Measurements from ENCODE around the gene RELL1.

The RELL1 gene

DNA sequence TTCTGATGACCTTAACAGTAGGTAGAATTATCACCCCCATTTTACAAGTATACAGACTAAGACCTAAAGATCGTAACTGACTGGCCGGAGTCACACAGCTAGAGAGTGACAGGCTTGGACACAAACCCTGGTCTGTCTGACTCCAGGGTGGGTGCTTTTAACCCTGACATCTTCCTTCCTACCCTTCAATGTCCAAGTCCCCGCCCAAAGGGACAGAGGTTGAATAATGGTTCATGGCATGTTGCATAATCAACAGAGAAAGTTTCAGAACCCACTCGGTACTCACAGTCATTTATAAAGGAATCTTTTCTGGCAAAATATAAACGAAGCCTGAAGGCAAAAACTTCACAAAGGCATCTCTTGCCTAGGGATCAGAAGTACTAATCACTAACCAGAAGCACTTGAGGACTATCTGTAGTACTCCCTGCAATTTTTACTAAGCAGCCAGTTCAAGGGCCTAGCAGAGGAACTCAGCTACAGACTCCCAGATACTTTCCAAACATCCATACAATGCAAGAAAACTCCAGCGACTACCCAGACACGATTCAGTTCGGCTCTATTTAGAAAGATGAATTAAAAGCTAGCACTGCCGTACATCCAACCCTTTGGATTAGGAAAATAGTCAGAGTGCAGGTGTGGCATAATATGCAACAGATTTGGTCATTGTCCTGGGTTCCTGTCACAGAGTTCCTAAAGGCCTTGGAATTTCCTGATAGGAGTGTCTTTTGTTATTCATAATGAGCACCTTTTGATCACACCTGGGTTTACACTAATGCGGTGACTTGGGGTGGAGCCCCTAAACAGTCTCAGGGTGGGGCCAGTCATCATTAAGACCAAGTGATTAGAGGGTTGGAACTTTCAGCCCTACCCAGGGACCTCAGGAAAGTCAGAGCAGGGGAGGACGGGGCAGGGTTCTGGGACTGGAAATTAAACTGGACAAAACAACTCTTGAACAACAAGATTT lies 44.0 kb downstream of the RELL1 start:
- H3K4me3 ChIP-seq (ENCODE audit: low read depth, low read length), result no peak overlapping the region

DNA sequence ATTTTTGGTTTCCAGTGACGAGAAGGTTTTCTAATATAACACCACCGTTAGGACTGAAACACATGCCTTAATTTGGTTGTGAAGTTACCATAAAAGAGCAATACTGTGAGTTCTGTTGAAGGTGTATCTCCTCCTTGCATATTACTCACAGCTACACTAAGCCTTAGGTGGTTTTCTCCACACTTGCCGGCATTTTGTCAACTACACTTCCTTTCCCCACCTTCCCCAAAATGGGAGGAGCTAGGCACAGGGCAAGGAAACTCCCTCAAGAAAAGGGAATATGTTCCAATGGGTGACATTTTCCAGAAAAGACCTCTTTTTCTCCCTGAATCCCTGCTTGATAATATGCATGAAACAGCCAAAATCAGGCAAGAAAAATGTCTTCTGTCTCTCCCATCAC lies 44.8 kb downstream of the RELL1 start:
- H3K4me3 ChIP-seq (ENCODE audit: low read depth, low read length), result no peak overlapping the region

DNA sequence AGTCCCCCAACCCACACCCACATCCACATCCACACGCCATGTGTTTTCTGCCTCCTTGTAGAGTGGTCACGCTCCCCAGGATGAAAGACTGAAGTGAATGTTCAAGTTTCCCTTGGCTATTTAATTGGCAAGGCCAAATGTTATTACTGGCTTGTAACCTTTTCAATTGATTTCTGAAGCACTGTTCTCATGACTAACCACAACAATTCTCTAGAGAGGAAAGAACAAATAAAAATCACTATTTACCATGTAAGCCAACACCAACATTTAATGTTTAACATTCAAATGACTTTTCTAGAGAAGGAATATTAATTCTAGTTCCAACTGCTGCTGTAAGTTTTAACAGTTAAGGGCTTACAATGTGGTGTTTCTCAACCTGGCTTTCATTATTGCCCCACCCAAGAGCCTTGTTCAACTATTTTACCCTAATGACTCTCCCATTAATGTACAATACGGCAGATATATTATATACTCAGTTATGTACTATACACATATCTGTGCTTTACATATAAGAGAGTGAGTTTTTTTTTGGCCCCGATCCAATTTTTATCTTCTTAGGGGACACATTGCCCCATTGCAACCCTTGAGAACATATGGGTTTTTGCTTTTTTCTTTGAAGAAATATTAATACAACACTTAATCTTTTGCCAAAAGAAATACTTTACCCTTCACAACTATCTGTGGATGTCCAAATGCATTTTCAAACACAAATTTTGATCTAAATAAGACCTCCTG lies 46.5 kb downstream of the RELL1 start:
- no peak overlapping the region for H3K4me3 ChIP-seq (ENCODE audit: low read depth, low read length)

DNA sequence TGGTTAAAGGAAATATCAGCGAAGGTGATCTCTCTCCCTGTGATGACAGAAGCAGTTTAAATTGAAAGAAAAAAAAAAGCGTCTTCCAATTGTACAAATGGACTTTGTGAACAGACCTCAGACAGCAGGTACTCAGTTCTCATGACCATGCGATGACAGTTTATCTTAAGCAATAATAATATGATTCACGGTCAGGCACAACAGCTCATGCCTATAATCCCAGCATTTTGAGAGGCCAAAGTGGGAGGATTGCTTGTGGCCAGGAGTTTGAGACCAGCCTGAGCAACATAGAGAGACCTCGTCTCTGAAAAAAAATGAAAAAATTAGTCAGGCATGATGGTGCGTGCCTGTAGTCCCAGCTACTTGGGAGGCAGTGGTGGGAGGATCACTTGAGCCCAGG lies 51.0 kb downstream of the RELL1 start:
- H3K4me3 ChIP-seq (ENCODE audit: low read depth, low read length), result no peak overlapping the region

DNA sequence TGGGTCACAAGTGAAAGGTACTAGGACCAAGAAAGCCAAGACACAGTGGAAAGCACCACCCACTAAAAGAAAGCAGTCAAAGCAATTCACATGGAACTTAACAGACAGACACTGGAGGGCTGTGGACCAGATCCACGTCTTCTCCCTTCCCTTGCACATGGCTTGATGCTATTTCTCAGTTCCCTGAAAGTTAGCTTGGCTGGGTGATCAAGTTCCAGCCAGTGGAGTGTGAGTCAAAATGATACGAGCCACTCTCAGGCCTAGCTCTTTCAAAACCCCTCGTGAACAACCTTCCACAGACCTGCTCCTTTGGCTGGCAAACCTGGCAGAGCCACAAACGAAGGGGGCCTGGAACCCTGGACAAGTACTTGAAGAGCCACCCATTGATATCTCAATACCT lies 52.0 kb downstream of the RELL1 start:
- H3K4me3 ChIP-seq (ENCODE audit: low read depth, low read length), result no peak overlapping the region

DNA sequence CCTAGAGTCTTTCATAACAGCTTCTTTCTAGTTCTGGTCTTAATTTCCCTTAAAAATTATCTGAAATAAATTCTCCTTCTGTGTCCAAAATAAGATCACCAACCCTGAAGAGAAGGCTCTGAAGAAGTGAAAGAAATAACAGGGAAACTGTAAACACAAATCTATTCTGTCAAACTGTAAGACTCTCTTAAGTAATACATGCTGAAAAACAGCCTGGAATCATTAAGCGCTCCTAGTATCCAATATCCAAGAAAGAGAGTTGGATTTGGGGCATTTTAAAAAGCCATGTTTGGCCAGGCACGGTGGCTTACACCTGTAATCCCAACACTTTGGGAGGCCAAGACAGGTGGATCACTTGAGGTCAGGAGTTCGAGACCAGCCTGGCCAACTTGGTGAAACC lies 53.3 kb downstream of the RELL1 start:
- no peak overlapping the region for H3K4me3 ChIP-seq (ENCODE audit: low read depth, low read length)

DNA sequence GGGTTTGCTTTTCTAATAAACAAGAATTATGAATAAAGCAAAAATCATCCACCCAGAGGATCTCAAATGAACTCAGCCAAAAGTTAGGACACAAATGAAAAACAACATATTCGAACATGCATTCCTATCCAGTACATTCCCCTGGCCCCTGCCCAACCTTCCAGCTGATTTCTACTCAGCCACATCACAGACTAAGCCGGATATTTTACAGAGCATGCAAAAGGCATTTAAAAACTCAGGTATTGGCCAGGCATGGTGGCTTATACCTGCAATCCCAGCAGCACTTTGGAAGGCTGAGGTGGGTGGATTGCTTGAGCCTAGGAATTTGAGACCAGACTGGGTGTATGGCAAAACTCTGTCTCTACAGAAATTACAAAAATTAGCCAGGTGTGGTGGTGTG lies 54.6 kb downstream of the RELL1 start:
- H3K4me3 ChIP-seq (ENCODE audit: low read depth, low read length), result no peak overlapping the region

DNA sequence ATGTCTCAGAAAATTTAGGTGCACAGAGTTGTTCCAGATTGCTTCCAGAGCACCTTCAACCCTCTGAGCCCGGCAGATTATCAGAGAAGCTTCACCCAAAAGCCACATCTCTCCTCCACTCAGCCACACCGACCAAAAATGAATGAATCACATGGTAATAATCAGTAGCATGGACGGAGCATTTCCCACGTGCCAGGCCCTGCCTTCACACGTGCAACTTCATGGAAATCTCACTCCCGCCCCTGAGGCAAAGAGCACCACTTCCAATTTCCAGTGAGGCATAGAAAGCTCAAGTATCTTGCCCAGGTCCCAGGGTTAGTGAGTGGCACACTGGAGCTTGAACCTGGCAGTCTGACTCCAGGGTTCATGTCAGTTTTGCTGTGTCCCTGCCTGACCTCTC lies 56.5 kb downstream of the RELL1 start:
- H3K4me3 ChIP-seq (ENCODE audit: low read depth, low read length), result no peak overlapping the region

DNA sequence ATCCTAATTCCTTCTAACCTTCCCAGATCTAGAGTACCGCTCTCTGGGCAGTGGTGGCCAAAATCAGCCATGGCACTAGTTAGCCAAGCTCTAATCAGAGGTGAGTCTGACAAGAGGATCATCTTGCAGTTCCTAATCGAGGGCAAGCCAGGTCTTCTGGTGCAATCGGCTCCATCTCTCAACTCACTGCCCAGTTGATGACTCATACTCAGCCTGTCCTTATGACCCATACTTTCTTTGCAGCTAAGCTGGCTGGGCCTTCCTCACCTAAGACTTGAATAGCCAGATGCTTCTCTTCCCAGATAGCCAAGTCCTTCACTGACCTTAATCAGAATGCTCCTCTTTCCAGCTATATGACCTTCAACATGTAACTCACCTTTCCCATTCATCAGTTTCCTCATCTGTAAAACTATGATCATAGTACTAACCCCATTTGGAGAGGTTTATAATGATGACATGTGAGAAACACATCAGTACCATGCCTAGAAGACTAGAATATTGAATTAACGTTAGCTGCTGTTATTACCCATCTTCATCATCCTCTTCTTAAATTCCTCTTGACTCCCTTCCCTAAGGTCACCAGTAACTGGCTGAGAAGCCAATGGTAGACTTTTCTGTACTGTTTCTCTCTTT lies 57.1 kb downstream of the RELL1 start:
- H3K4me3 ChIP-seq (ENCODE audit: low read depth, low read length), result no peak overlapping the region

DNA sequence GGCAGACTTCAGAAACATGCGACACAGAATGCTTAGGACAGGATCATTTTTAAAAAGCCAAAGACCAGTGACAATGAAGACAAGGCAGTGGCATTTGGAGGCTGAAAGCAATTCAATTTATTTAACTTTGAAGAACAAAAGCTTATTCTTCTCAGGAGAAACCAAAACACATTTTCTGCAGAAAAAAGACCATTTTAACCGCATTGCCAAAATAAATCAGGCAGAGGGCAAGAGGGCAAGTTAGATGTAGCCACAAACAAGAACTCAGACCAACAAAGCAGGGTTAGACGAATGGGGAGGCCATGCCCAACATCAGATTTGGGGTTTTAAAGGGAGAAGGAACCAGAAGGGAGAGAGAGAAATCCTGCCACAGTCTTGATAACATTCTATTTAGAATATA lies 58.9 kb downstream of the RELL1 start:
- no peak overlapping the region for H3K4me3 ChIP-seq (ENCODE audit: low read depth, low read length)

DNA sequence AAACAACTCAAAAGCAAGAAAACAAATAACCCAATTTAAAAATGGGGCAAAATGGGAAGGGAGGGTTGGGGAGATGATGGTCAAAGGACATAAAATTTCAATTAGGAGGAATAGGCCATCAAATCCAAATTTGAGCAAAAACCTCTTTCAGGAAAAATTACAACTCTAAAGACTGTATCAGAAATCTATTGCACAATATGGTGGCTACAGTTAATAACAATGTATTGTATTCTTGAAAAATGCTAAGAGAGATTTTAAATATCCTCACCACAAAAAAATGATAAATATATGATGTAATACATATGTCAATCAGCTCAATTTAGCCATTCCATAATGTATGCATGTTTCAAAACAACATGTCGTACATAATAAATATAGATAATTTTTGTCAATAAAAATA lies 60.7 kb downstream of the RELL1 start:
- H3K4me3 ChIP-seq (ENCODE audit: low read depth, low read length), result no peak overlapping the region

DNA sequence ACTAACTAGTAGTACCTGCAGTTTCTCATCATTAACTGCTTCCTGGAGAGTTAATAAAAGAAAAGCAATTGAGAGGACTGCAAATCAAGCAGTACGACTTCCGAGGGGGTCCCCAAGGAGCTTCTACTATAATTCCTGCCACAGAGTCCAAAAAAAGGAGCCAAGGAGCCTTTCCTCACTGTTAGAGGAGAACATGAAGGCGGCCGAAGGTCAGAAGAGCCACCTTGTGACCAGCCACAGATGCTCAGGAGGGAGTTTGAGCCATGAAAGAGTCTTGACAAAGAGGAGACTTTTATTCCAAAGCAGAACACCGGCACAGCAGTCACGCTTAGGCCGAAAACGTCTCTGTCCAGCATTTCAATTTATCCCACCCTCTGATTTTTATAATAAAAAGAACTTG lies 62.2 kb downstream of the RELL1 start:
- no peak overlapping the region for H3K4me3 ChIP-seq (ENCODE audit: low read depth, low read length)

DNA sequence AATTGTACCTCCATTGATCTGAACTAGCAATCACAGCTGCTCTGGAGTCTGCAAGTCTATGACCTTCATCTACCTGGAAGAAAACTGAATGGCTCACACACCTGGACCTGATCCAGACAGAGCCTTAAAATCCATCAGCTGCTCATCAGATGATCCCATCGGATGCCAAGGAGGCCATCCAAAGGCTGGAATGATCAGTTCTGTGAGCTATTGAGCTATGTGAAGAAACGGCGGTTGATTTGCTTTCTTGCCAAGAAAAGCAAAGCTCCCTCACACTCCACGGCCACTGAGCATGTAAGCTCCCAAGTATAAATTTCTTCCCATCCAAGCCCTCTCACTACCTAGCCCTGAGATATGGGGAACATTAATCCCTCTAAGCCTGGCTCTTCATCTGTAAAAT lies 63.1 kb downstream of the RELL1 start:
- H3K4me3 ChIP-seq (ENCODE audit: low read depth, low read length), result no peak overlapping the region

DNA sequence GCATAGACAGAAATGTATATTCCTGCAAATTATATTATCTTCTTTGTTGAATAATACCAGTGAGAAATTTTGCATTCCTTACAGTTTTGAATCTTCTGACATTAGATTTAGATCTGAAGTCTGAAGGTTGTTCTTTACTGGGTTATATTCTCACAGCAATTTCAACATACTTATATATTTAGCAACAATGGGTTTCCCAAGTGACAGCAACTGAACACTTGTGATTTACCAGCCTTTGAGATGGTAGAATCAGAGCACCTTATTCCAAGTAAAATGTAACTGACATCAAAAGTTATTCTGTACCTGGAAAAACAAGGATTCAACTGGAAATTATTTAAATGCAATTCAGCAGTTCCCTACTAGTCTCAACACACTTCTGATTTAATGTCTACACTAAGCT lies 66.0 kb downstream of the RELL1 start:
- H3K4me3 ChIP-seq (ENCODE audit: low read depth, low read length), result no peak overlapping the region

DNA sequence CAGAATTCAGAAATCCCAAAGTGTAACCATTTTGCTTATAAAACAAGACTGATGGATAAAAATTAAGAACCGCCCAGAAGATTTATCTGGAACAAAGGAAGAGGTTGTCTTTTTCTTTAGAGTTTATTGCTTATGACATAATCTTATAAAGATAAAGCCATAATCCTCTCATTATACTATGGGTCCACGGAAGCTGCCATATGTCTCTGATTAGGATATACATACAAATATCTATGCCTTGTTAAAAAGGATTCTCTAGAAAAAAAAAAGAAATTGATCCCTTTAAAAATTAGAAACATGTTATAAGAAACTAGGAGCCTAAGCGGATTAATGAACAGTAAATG lies 70.5 kb downstream of the RELL1 start:
- no peak overlapping the region for H3K4me3 ChIP-seq (ENCODE audit: low read depth, low read length)

DNA sequence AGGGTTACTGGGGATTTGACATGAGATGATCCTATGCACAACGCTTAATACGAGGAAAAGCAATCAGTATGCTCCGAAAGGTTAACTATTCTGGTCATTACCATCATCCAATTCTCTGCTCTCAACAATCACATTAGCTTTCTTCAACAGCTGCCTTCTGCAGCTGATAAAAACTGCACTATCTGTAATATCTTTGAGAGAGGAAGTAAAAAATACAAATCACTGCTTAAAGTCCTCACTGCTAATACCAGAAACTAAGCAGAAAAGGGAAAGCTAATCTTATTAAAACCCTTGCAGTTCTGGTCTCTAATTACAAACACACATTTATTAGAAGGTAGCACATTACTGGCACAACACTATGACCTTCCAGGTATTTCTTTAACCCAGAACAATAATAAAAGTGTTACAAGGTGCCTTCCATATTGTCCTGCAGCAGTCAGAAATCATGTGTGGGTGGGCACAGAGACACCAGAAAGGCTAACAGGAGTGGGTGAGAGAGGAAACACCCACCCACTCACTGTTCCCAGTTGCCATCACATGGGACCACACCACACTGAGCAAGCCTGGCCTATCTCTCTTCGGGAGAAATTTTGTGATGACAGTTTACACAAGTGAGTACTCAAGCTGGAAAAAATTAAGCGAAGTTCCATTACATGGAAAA lies 71.0 kb downstream of the RELL1 start:
- H3K4me3 ChIP-seq (ENCODE audit: low read depth, low read length), result no peak overlapping the region

DNA sequence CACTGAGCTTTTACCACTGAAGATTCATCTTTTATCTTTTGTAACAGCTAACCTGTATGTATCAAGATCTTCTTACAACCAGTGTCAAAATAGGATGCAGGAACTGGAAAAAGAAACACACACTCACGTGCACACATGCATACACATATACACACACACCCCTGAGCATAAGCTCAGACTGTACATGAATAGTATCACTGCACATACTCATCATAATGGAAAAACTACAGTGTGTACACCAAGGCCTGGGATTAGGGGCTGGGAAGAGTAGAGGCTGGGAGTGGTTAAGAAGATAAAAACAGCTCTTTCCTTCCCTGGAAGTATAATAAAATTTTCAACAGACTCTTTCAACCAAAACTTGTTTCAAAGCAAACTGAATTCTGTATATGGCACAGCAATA lies 73.4 kb downstream of the RELL1 start:
- H3K4me3 ChIP-seq (ENCODE audit: low read depth, low read length), result no peak overlapping the region

DNA sequence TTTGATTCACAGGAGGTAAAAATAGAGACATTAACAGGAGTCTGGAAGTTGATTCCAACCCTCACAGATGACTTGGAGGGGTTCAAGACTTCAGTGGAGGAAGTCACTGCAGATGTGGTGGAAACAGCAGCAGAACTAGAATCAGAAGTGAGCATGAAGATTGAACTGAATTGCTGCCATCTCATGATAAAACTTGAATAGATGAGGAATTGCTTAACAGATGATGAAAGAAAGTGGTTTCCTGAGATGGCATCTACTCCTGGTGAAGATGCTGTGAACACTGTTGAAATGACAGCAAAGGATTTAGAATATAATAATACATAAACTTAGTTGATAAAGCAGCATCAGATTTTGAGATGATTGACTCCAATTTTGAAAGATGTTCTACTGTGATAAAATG lies 76.5 kb downstream of the RELL1 start:
- H3K4me3 ChIP-seq (ENCODE audit: low read depth, low read length), result no peak overlapping the region

DNA sequence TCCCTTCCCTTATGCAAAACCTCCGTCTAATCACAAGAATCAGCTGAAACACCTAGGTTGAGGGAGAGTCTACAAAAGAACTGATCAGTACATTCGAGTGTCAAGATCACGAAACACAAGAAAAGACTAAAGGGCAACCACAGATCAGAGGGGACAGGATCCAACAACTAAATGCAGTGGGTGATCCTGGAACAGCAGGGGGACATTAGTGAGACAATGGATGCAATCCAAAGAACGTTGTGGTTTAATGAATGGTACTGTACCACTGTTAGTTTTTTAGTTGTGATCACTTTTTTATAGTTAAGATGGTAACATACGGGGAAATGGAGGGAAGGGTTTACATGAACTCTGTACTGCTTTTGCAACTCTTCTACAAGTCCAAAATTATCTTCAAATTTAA lies 79.2 kb downstream of the RELL1 start:
- H3K4me3 ChIP-seq (ENCODE audit: low read depth, low read length), result no peak overlapping the region

DNA sequence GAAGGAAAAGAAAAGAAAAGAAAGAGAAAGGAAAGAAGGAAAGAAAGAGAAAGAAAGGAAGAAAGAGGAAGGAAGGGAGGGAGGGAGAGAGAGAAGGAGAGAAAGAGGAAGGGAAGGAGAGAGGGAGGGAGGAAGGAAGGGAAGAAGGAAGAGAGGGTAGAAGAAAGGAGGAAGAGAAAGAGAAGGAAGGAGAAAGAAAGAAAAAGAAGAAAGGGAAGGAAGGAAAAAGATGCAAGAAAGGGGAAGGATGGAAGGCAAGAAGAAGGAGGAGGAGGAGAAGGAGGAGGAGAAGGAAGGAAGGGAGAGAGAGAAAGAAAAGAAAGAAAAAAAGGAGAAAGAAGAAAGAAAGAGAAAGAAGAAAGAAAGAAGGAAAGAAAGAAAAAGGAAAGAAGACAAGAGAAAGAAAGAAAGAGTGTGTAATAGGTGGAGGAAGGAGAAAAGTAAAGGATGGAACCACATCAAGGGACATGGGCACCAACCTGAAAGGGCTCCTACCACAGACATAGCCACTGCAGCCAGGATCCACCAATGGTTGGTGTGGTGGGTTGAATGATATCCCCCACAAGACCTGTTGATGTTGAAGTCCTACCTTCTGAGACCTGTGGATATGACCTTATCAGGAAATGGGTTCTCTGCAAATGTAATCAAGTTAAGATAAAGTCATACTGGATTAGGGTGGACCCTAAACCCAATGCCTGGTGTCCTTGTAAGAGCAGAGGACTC lies 80.2 kb downstream of the RELL1 start:
- H3K4me3 ChIP-seq (ENCODE audit: low read depth, low read length), result no peak overlapping the region

DNA sequence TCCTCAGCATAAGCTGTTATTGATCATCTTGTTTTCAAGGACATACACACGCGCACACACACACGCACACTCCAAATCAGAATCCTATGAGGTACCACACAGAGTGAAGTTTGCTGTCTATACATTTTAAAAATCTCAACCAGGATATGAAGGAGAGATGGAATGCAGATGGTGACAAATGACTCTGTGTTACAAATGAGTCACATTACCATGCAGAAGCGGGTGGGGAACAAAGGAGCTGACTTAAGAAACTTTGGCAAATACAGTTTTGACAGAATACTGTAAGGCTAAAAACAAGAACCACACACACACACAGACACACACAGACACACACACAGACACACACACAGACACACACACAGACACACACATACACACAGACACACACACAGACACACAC lies 81.7 kb downstream of the RELL1 start:
- H3K4me3 ChIP-seq (ENCODE audit: low read depth, low read length), result no peak overlapping the region

Measured in iPS-11a (cell line).